IMR-90 (cell line): Measurements from ENCODE around the gene GNG7. TPM values are rescaled to one million over a fixed set of nuclear protein-coding genes. Genes with fewer than 3 reads are reported as not detected.

Experiments used
- ATAC-seq: fragments of 200-7000 bp; cut with Tn5 transposase; 2 replicates; pipeline ENCODE4 v1.9.1; 2020; ENCODE audit warnings: low read depth, mild to moderate bottlenecking, moderate library complexity
- BruUV-seq: library from RNA; stranded (reverse); fragments of 400-500 nt; replicated peaks from 2 replicates; lab custom pipeline; 2021; lab: Mats Ljungman, UMichigan
- CTCF ChIA-PET: fragments of 300-600 bp; formaldehyde crosslinking; extraction: SDS; loops from one replicate; lab custom pipeline; 2021; ENCODE audit warnings: antibody characterized with exemption; lab: Yijun Ruan, JAX
- POLR2A ChIA-PET: fragments of 300-600 bp; sonication (Branson Sonifier 250); formaldehyde crosslinking; loops from one replicate; lab custom pipeline; 2022; ENCODE audit warnings: antibody characterized with exemption; ENCODE audit not compliant: unreplicated experiment; lab: Charles Lee
- DNase-seq: peaks from one replicate; pipeline ENCODE4 v3.0.0; 2013
- H2AFZ ChIP-seq: replicated peaks from 2 replicates; pipeline ENCODE3; 2013; ENCODE audit warnings: low read length, mild to moderate bottlenecking; ENCODE audit not compliant: poor library complexity
- H2AK5ac ChIP-seq: 2 replicates; pipeline ENCODE4 v1.6.1; 2013; ENCODE audit warnings: low read depth, low read length, inconsistent platforms
- H2AK9ac ChIP-seq: replicated peaks from 2 replicates; pipeline ENCODE3; 2013; ENCODE audit warnings: mild to moderate bottlenecking, low read depth, low read length, moderate library complexity; ENCODE audit not compliant: poor library complexity
- H2BK120ac ChIP-seq: 2 replicates; pipeline ENCODE4 v1.6.1; 2013; ENCODE audit warnings: low read depth, low read length, inconsistent platforms
- H2BK15ac ChIP-seq: 3 replicates; pipeline ENCODE4 v1.6.1; 2013; ENCODE audit warnings: low read depth, low read length, inconsistent platforms
- H2BK20ac ChIP-seq: 2 replicates; pipeline ENCODE4 v1.6.1; 2013; ENCODE audit warnings: low read depth, mild to moderate bottlenecking, inconsistent platforms, low read length, moderate library complexity
- H2BK5ac ChIP-seq: 2 replicates; pipeline ENCODE4 v1.6.1; 2013; ENCODE audit warnings: mild to moderate bottlenecking, low read depth, low read length, inconsistent platforms; ENCODE audit not compliant: poor library complexity, severe bottlenecking
- H3K14ac ChIP-seq: replicated peaks from 2 replicates; pipeline ENCODE4 v1.6.1; 2013; ENCODE audit warnings: low read depth, low read length, inconsistent platforms
- H3K18ac ChIP-seq: 2 replicates; pipeline ENCODE4 v1.6.1; 2013; ENCODE audit warnings: low read depth, low read length, control low read depth
- H3K23ac ChIP-seq: 2 replicates; pipeline ENCODE4 v1.6.1; 2013; ENCODE audit warnings: low read depth, low read length, inconsistent platforms
- H3K27ac ChIP-seq: 2 replicates; pipeline ENCODE4 v1.5.1; 2013; ENCODE audit warnings: mild to moderate bottlenecking, control low read depth, low read length; ENCODE audit not compliant: insufficient read depth
- H3K27me3 ChIP-seq: 2 replicates; pipeline ENCODE4 v1.6.1; 2013; ENCODE audit warnings: low read length; ENCODE audit not compliant: control insufficient read depth, insufficient read depth
- H3K36me3 ChIP-seq: 2 replicates; pipeline ENCODE4 v1.6.1; 2013; ENCODE audit warnings: low read length, mixed read lengths; ENCODE audit not compliant: control insufficient read depth, insufficient read depth
- H3K4ac ChIP-seq: 2 replicates; pipeline ENCODE4 v1.6.1; 2013; ENCODE audit warnings: low read depth, low read length, inconsistent platforms
- H3K4me1 ChIP-seq: 2 replicates; pipeline ENCODE4 v1.6.1; 2013; ENCODE audit warnings: low read length, mixed read lengths; ENCODE audit not compliant: control insufficient read depth, insufficient read depth
- H3K4me2 ChIP-seq: 2 replicates; pipeline ENCODE4 v1.6.1; 2013; ENCODE audit warnings: low read depth, mild to moderate bottlenecking, control low read depth, low read length, moderate library complexity
- H3K4me3 ChIP-seq: 2 replicates; pipeline ENCODE4 v1.5.1; 2013; ENCODE audit warnings: low read depth, mild to moderate bottlenecking, control low read depth, low read length, moderate library complexity; ENCODE audit not compliant: insufficient read depth
- H3K56ac ChIP-seq: 2 replicates; pipeline ENCODE4 v1.6.1; 2013; ENCODE audit warnings: low read length, inconsistent platforms; ENCODE audit not compliant: insufficient read depth; ENCODE audit errors: extremely low read depth
- H3K79me1 ChIP-seq, 2 experiments: 2 replicates each; pipeline ENCODE4 v1.6.1; 2013; ENCODE audit warnings: low read length in 2 of 2, inconsistent platforms in 1 of 2, low read depth in 1 of 2
- H3K9ac ChIP-seq: 2 replicates; pipeline ENCODE4 v1.6.1; 2013; ENCODE audit warnings: low read depth, low read length, control low read depth
- H3K9me1 ChIP-seq: 2 replicates; pipeline ENCODE4 v1.6.1; 2013; ENCODE audit warnings: low read length, inconsistent platforms; ENCODE audit not compliant: insufficient read depth
- H3K9me3 ChIP-seq: 2 replicates; pipeline ENCODE4 v1.6.1; 2013; ENCODE audit warnings: low read length; ENCODE audit not compliant: control insufficient read depth, insufficient read depth
- H4K20me1 ChIP-seq: 2 replicates; pipeline ENCODE4 v1.6.1; 2013; ENCODE audit warnings: low read length, inconsistent platforms; ENCODE audit not compliant: insufficient read depth
- H4K5ac ChIP-seq: 2 replicates; pipeline ENCODE4 v1.6.1; 2013; ENCODE audit warnings: mild to moderate bottlenecking, low read depth, low read length, control low read depth
- H4K8ac ChIP-seq, 2 experiments: 2 replicates each; pipeline ENCODE4 v1.6.1; 2013; ENCODE audit warnings: low read depth in 2 of 2, low read length in 2 of 2, control low read depth in 1 of 2, inconsistent platforms in 1 of 2
- H4K91ac ChIP-seq: 2 replicates; pipeline ENCODE4 v1.6.1; 2013; ENCODE audit warnings: low read depth, low read length, inconsistent platforms; ENCODE audit not compliant: insufficient read depth
- BHLHE40 ChIP-seq: fragments of 150-350 bp; IDR thresholded peaks from 2 replicates; pipeline ENCODE4 v1.6.1; 2016; ENCODE audit warnings: mild to moderate bottlenecking, low read depth, low read length
- RCOR1 ChIP-seq: IDR thresholded peaks from 2 replicates; pipeline ENCODE4 v1.6.1; 2012; ENCODE audit warnings: mild to moderate bottlenecking, low read length, improper control_type of control experiment; ENCODE audit not compliant: insufficient replicate concordance
- WGBS, 2 experiments: methylation state at CpG; one replicate each; pipeline versions ENCODE4 v1.1.5 to v1.1.7; 2013; ENCODE audit warnings: missing lambda C conversion rate in 2 of 2; ENCODE audit not compliant: insufficient read length in 1 of 2; ENCODE audit errors: extremely low coverage in 2 of 2; 5-methylcytosine and 5-hydroxymethylcytosine counted together
- dilution Hi-C: fragments of 300-500 bp; cut with HindIII; formaldehyde crosslinking; loops from one replicate; pipeline ENCODE4 v1.14.3; 2018; ENCODE audit warnings: low sequenced_read_pairs; ENCODE audit not compliant: unreplicated experiment
- in situ Hi-C: fragments of 300-500 bp; cut with MboI; formaldehyde crosslinking; loops from 3 replicates; pipeline ENCODE4 v1.14.3; 2019; ENCODE audit warnings: low sequenced_read_pairs, inconsistent platforms, mixed read lengths
- intact Hi-C: fragments of 100-400 bp; cut with micrococcal nuclease; formaldehyde crosslinking; loops from 2 replicates; pipeline ENCODE4 v1.10.0; 2022
- polyA plus RNA-seq, 3 experiments: library from polyadenylated mRNA; depleted of rRNA; stranded (reverse); fragments of >200 nt; gene quantifications; 2 replicates each; pipeline ENCODE4 v1.2.3, GENCODE V29; 2012; ENCODE audit warnings: low replicate concordance in 1 of 3
- total RNA-seq: library from RNA; depleted of rRNA; stranded (reverse); fragments of >200 nt; gene quantifications from 2 replicates; pipeline ENCODE4 v1.2.3, GENCODE V29; 2012
- TF ChIP-seq, protein P1 (sequence below): conservative IDR thresholded peaks from 2 replicates; pipeline ENCODE4 v1.5.1; 2012; ENCODE audit warnings: mild to moderate bottlenecking, low read depth, low read length, improper control_type of control experiment
- TF ChIP-seq, protein P2 (sequence below): fragments of 150-350 bp; IDR thresholded peaks from 2 replicates; pipeline ENCODE4 v1.6.1; 2016; ENCODE audit warnings: low read depth, mild to moderate bottlenecking, low read length, moderate library complexity, borderline replicate concordance

Gene GNG7
- total and polyA plus RNA-seq, 2 of the 4 experiments (the other 2 are of a cell fraction): under 0.01 to 0.21 TPM

DNA sequence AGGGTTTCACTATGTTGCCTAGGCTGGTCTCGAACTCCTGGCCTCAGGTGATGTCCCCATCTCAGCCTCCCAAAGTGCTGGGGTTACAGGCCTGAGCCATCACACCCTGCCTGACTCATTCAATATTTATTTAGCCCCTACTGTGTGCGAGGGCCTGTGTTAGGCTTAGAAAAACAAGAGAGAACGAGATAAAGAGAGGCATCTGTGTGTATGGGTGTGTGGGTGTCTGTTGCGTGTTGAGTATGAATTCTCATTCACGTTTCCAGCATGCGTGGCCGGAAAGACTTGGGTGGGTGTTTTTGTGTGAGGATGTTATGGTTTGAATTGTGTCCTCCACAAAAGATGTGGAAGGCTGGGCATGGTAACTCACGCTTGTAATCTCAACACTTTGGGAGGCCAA is 217.1 kb downstream of the GNG7 start:
- no peak overlapping the region for H3K18ac ChIP-seq
- H3K23ac ChIP-seq: no peak overlapping the region
- H3K4me2 ChIP-seq: no peak overlapping the region
- no peaks in the 10 kb centered on the region for H3K36me3 ChIP-seq
- BruUV-seq: no TSS peak
- ChIA-PET CTCF (no interaction called here), POLR2A (no interaction called here)
- H3K56ac ChIP-seq: no peak overlapping the region
- no peak overlapping the region for H2AFZ ChIP-seq
- H4K91ac ChIP-seq: no peak overlapping the region
- H3K27ac ChIP-seq: no peak overlapping the region
- no peak overlapping the region for H4K8ac ChIP-seq
- no peak overlapping the region for H3K4ac ChIP-seq
- DNase-seq: no peak
- WGBS, 2 experiments: 77% methylated on average over 3 of the region's 8 CpGs; no CpG with 5 or more reads in 1 of the 2 experiments
- H4K20me1 ChIP-seq: no peaks in the 10 kb centered on the region
- peaks cover 17% of the 10 kb centered on the region for H3K9me3 ChIP-seq
- H3K27me3 ChIP-seq: no peaks in the 10 kb centered on the region; the same call in 1 of the 2 replicates
- no peak overlapping the region for H2BK20ac ChIP-seq
- intact Hi-C loops: no loop called here
- H3K79me1 ChIP-seq: peaks cover 0 to 5% of the 10 kb centered on the region in 2 experiments; a peak in 1 of 4 replicates
- no peak overlapping the region for H2BK120ac ChIP-seq
- H2BK15ac ChIP-seq: no peak overlapping the region
- peaks cover 6% of the 10 kb centered on the region for H3K4me1 ChIP-seq
- TF ChIP-seq RCOR1 (no peak), BHLHE40 (no peak)
- TF ChIP-seq, protein P1, sequence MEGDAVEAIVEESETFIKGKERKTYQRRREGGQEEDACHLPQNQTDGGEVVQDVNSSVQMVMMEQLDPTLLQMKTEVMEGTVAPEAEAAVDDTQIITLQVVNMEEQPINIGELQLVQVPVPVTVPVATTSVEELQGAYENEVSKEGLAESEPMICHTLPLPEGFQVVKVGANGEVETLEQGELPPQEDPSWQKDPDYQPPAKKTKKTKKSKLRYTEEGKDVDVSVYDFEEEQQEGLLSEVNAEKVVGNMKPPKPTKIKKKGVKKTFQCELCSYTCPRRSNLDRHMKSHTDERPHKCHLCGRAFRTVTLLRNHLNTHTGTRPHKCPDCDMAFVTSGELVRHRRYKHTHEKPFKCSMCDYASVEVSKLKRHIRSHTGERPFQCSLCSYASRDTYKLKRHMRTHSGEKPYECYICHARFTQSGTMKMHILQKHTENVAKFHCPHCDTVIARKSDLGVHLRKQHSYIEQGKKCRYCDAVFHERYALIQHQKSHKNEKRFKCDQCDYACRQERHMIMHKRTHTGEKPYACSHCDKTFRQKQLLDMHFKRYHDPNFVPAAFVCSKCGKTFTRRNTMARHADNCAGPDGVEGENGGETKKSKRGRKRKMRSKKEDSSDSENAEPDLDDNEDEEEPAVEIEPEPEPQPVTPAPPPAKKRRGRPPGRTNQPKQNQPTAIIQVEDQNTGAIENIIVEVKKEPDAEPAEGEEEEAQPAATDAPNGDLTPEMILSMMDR: no peak
- TF ChIP-seq, protein P2, sequence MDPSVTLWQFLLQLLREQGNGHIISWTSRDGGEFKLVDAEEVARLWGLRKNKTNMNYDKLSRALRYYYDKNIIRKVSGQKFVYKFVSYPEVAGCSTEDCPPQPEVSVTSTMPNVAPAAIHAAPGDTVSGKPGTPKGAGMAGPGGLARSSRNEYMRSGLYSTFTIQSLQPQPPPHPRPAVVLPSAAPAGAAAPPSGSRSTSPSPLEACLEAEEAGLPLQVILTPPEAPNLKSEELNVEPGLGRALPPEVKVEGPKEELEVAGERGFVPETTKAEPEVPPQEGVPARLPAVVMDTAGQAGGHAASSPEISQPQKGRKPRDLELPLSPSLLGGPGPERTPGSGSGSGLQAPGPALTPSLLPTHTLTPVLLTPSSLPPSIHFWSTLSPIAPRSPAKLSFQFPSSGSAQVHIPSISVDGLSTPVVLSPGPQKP: no peak
- H3K4me3 ChIP-seq: no peak overlapping the region
- H2BK5ac ChIP-seq: no peak overlapping the region
- dilution Hi-C loops: no loop called here
- H2AK9ac ChIP-seq: no peak overlapping the region
- H3K14ac ChIP-seq: no peak overlapping the region
- no peaks in the 10 kb centered on the region for H3K9me1 ChIP-seq
- in situ Hi-C loops: no loop called here
- no peak for ATAC-seq
- no peak overlapping the region for H3K9ac ChIP-seq
- H4K5ac ChIP-seq: no peak overlapping the region
- H2AK5ac ChIP-seq: peak overlapping the region; percentile 16; the same call in 1 of the 2 replicates
